ENCODE measurements around the gene DNAJC6.

GRCh38 chr1:65359888-65360287 lies 50.5 kb downstream of the DNAJC6 start:
- TF ChIP-seq CTCF (conservative IDR thresholded peaks at IDR 0.05), result no peak
- TF ChIP-seq EZH2 (IDR thresholded peaks at IDR 0.05; ENCODE audit: low read depth), result no peak
